ENCODE results near the gene MAST1. TPM values are rescaled to one million over a fixed set of nuclear protein-coding genes. Genes with fewer than 3 reads are reported as not detected.

The MAST1 gene
- total RNA-seq, 2 donors from 2014 or later, result 0.26 TPM; not detected in 1

DNA sequence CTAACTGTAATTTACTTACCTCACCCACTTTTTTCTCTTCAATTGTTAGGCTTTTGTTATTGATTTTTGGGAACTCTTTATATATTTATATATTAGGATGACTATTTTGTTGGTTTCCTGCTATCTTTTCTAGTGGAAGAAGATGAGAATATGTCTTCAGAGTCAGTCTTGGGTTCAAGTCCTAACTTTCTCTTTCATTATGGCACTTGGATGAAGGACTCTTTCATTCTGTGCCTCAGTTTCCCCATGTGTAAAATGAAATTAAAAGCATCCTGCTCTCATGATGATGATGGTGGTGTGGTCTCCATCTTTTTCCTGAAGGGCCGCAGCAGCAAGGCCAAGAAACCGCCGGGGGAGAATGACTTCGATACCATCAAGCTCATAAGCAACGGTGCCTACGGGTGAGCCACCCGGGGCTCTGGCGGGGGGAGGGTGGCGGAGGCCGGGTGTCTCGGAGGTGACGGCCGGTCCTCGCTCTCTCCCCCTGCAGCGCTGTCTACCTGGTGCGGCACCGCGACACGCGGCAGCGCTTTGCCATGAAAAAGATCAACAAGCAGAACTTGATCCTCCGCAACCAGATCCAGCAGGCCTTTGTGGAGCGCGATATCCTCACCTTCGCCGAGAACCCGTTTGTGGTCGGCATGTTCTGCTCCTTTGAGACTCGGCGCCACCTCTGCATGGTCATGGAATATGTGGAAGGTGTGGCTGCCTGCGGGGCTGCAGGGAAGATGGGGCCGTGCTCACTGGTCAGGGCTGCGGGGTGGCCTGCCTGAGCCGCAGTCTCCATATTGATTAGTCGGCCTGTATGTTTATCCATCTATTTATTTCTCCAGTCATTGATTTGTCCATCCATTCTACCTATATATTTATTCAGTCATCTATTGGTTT, 20.0 kb downstream of the MAST1 start:
- H3K27ac ChIP-seq, result no peak overlapping the region
- no peaks in the 10 kb centered on the region for H3K27me3 ChIP-seq
- ATAC-seq (no peak), DNase-seq (no peak)
- no peaks in the 10 kb centered on the region for H3K4me1 ChIP-seq
- TF ChIP-seq, protein P1, sequence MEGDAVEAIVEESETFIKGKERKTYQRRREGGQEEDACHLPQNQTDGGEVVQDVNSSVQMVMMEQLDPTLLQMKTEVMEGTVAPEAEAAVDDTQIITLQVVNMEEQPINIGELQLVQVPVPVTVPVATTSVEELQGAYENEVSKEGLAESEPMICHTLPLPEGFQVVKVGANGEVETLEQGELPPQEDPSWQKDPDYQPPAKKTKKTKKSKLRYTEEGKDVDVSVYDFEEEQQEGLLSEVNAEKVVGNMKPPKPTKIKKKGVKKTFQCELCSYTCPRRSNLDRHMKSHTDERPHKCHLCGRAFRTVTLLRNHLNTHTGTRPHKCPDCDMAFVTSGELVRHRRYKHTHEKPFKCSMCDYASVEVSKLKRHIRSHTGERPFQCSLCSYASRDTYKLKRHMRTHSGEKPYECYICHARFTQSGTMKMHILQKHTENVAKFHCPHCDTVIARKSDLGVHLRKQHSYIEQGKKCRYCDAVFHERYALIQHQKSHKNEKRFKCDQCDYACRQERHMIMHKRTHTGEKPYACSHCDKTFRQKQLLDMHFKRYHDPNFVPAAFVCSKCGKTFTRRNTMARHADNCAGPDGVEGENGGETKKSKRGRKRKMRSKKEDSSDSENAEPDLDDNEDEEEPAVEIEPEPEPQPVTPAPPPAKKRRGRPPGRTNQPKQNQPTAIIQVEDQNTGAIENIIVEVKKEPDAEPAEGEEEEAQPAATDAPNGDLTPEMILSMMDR (IDR thresholded peaks at IDR 0.05), result no peak
- TF ChIP-seq POLR2A (IDR thresholded peaks at IDR 0.05), result no peak
- WGBS, 2 donors, result 82 to 84% methylated on average over 34 to 35 of the region's 35 CpGs
- H3K36me3 ChIP-seq (replicated peaks in 1 of 2; ENCODE audit: insufficient read depth in 1 of 2, low read depth in 2 of 2), result no peaks in the 10 kb centered on the region
- H3K9me3 ChIP-seq, result no peaks in the 10 kb centered on the region
- no peak overlapping the region for H3K4me3 ChIP-seq
- intact Hi-C loops (cut with DNase I), result no loop called here

DNA sequence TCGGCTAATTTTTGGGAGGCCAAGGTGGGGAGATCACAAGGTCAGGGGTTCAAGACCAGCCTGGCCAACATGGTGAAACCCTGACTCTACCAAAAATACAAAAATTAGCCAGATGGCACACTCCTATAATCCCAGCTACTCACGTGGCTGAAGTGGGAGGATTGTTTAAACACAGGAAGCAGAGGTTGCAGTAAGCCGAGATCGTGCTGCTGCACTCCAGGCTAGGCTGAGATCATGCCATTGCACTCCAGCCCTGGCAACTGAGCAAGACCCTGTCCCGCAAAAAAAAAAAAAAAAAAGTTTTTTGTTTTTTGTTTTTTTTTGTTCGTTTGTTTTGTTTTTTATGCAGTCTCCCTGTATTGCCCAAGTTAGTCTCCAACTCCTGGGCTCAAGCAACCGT, 21.2 kb downstream of the MAST1 start:
- Histone ChIP-seq H3K4me1 (no peaks in the 10 kb centered on the region), H3K36me3 (replicated peaks in 1 of 2; ENCODE audit: insufficient read depth in 1 of 2, low read depth in 2 of 2) (no peaks in the 10 kb centered on the region), H3K9me3 (no peaks in the 10 kb centered on the region), H3K27me3 (no peaks in the 10 kb centered on the region), H3K27ac (no peak overlapping the region), H3K4me3 (no peak overlapping the region)
- 44 to 57% methylated on average over 7 of the region's 7 CpGs for WGBS, 2 donors
- intact Hi-C loops (cut with DNase I), result no loop called here
- TF ChIP-seq POLR2A (IDR thresholded peaks at IDR 0.05), result no peak
- TF ChIP-seq, protein P1 (IDR thresholded peaks at IDR 0.05), result no peak
- no peak for ATAC-seq
- DNase-seq, result no peak

DNA sequence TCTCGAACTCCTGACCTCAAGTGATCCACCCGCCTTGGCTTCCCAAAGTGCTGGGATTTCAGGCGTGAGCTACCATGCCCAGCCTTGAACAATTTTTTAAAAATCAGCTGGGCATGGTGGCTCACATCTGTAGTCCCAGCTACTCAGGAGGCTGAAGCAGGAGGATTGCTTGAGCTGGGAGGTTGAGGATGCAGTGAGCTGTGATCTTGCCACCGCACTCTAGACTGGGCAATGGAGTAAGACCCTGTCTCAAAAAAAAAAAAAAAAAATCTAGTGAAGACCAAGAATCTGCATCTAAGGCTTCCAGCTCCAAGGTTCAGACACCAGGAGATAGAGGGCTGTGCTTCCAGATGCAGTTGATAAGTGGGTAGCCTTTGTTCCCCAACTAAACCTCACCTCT, 25.8 kb downstream of the MAST1 start:
- H3K9me3 ChIP-seq, result no peaks in the 10 kb centered on the region
- ATAC-seq, result no peak
- no peak for DNase-seq
- H3K4me1 ChIP-seq, result peaks cover 10% of the 10 kb centered on the region
- TF ChIP-seq, protein P1 (IDR thresholded peaks at IDR 0.05), result no peak
- no peak for TF ChIP-seq POLR2A (IDR thresholded peaks at IDR 0.05)
- H3K4me3 ChIP-seq, result no peak overlapping the region
- no peak overlapping the region for H3K27ac ChIP-seq
- intact Hi-C loops (cut with DNase I), result no loop called here
- WGBS, 2 donors, result 75 to 100% methylated on average over 1 to 4 of the region's 4 CpGs
- no peaks in the 10 kb centered on the region for H3K36me3 ChIP-seq (replicated peaks in 1 of 2; ENCODE audit: insufficient read depth in 1 of 2, low read depth in 2 of 2)
- H3K27me3 ChIP-seq, result no peaks in the 10 kb centered on the region

DNA sequence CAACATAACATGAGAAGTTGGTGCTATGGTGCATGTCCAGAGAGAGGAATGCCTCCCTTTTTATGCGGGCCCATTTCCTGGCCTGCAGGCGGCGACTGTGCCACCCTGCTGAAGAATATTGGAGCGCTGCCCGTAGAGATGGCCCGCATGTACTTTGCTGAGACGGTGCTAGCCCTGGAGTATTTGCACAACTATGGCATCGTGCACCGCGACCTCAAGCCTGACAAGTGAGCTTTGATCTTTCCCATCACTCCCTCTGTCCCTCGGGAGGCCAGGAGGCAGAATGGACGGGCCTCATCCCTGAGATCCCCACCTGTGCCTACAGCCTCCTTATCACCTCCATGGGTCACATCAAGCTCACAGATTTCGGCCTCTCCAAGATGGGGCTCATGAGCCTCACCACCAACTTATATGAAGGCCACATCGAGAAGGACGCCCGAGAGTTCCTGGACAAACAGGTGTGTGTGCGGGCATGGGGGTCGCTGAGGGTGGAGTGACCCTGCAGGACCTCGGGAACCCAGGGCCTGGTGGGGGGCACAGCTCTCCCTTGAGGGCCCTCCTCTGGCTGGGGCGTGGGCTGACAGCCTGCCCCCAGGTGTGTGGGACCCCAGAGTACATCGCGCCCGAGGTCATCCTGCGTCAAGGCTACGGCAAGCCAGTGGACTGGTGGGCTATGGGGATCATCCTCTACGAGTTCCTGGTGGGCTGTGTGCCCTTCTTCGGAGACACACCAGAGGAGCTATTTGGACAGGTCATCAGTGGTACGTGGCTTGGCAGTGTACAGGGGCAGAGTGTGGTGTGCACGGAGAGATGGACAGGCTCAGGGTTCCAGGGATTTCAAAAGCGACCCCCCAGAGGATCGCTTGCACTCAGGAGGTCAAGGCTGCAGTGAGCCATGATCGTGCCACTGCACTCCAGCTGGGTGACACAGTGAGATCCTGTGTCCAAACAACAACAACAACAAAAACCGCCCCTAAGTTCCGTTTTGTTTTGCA, 26.7 kb downstream of the MAST1 start:
- no peaks in the 10 kb centered on the region for H3K27me3 ChIP-seq
- peak; percentile 49 to 61 (median 60) for DNase-seq
- H3K4me1 ChIP-seq, result peaks cover 10% of the 10 kb centered on the region
- no peak for TF ChIP-seq POLR2A (IDR thresholded peaks at IDR 0.05)
- TF ChIP-seq, protein P1 (IDR thresholded peaks at IDR 0.05), result peak in 5 of 7 experiments; percentile 26 to 54 (median 48)
- peak; percentile 51 for ATAC-seq
- no peaks in the 10 kb centered on the region for H3K9me3 ChIP-seq
- 61 to 70% methylated on average over 14 to 33 of the region's 34 CpGs for WGBS, 2 donors
- intact Hi-C loops (cut with DNase I), result no loop called here
- no peak overlapping the region for H3K27ac ChIP-seq
- no peak overlapping the region for H3K4me3 ChIP-seq
- H3K36me3 ChIP-seq (replicated peaks in 1 of 2; ENCODE audit: insufficient read depth in 1 of 2, low read depth in 2 of 2), result no peaks in the 10 kb centered on the region

Data from body of pancreas (tissue), 4 donors.